ENCODE measurements around the gene RASSF3. TPM values are rescaled to one million over a fixed set of nuclear protein-coding genes. Genes with fewer than 3 reads are reported as not detected.

The RASSF3 gene
- total and polyA plus RNA-seq, 9 donors, result 18.2 to 64.5 (median 33.3) TPM

DNA sequence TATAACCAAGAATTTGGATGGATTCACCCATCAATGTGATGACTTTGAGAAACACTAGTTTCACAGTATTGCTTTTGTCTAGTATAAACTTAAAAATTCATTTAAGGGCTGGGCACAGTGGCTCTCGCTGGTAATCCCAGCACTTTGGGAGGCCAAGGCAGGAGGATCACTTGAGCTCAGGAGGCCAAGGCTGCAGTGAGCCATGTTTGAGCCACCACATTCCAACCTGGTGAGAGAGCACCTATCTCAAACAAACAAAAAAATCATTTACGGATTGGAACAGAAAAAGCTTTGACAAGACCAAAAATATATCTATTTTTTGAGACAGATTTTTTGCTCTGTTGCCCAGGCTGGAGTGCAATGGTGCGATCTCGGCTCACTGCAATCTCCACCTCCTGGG is 121.4 kb downstream of the RASSF3 start:
- TF ChIP-seq POLR2A (IDR thresholded peaks at IDR 0.05), result no peak
- TF ChIP-seq, protein P1, sequence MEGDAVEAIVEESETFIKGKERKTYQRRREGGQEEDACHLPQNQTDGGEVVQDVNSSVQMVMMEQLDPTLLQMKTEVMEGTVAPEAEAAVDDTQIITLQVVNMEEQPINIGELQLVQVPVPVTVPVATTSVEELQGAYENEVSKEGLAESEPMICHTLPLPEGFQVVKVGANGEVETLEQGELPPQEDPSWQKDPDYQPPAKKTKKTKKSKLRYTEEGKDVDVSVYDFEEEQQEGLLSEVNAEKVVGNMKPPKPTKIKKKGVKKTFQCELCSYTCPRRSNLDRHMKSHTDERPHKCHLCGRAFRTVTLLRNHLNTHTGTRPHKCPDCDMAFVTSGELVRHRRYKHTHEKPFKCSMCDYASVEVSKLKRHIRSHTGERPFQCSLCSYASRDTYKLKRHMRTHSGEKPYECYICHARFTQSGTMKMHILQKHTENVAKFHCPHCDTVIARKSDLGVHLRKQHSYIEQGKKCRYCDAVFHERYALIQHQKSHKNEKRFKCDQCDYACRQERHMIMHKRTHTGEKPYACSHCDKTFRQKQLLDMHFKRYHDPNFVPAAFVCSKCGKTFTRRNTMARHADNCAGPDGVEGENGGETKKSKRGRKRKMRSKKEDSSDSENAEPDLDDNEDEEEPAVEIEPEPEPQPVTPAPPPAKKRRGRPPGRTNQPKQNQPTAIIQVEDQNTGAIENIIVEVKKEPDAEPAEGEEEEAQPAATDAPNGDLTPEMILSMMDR (IDR thresholded peaks at IDR 0.05), result no peak
- WGBS, 3 donors, result 83 to 91% (median 90%) methylated on average over 4 of the region's 4 CpGs
- H3K36me3 ChIP-seq, result no peaks in the 10 kb centered on the region

DNA sequence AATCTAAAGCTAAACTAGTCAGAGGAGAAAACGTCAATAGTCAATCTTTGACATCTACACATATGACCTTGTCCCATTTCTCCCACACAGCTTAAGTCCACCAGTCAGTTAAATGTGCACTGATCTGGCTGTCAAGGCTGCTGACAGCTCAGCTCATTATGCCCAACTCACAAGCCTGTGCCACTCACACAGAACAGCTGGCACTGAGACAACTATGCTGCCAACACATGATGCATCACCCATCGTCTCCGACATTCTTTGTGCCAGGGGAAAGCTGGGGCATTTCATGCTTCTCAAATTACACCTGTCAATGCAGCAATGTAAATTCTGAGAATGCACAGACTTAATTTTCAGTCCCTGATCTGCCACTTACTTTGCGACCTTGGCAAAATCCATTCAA is 123.6 kb downstream of the RASSF3 start:
- no peaks in the 10 kb centered on the region for H3K9me3 ChIP-seq
- 81 to 86% (median 83%) methylated on average over 4 of the region's 4 CpGs for WGBS, 3 donors
- no peaks in the 10 kb centered on the region for H3K27me3 ChIP-seq
- no peak overlapping the region for H3K4me3 ChIP-seq
- no peak for DNase-seq
- no peak overlapping the region for H3K27ac ChIP-seq
- intact Hi-C loops (cut with DNase I), result no loop called here
- TF ChIP-seq, protein P1 (IDR thresholded peaks at IDR 0.05), result no peak
- TF ChIP-seq POLR2A (IDR thresholded peaks at IDR 0.05) (no peak), EP300 (IDR thresholded peaks at IDR 0.05) (no peak)
- H3K4me1 ChIP-seq (ENCODE audit: insufficient read depth), result peaks cover 9% of the 10 kb centered on the region
- H3K36me3 ChIP-seq, result no peaks in the 10 kb centered on the region

More for the DNA sequence above, 121.4 kb downstream of the RASSF3 start:
- DNase-seq, result no peak
- Histone ChIP-seq H3K9me3 (no peaks in the 10 kb centered on the region), H3K4me3 (no peak overlapping the region), H3K4me1 (ENCODE audit: insufficient read depth) (peaks cover 3% of the 10 kb centered on the region), H3K27ac (no peak overlapping the region), H3K27me3 (no peaks in the 10 kb centered on the region)
- intact Hi-C loops (cut with DNase I), result no loop called here

DNA sequence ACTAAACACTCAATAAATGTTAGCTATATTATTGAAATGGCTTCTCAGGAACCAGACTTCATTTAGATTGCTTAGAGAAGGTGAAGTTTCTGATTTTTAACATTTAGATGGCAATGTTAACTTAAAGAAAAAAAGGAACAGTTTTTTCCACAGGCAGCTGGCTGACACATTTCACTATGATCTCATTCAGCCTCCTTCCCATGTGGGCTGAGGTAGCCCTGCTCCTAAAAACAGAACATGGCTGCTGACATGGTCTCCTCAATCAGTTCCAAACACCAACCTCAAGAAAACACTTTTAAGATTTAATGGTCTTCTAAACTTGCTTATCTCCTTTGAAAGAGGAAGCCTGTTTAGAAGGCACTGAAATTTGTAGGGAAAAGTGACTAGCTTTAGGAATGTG is 125.1 kb downstream of the RASSF3 start:
- H3K4me1 ChIP-seq (ENCODE audit: insufficient read depth), result peaks cover 12% of the 10 kb centered on the region
- H3K27ac ChIP-seq, result no peak overlapping the region
- no peaks in the 10 kb centered on the region for H3K36me3 ChIP-seq
- no peak for DNase-seq
- H3K27me3 ChIP-seq, result no peaks in the 10 kb centered on the region
- no peak for TF ChIP-seq EP300 (IDR thresholded peaks at IDR 0.05)
- TF ChIP-seq, protein P1 (IDR thresholded peaks at IDR 0.05), result no peak
- no peak for TF ChIP-seq POLR2A (IDR thresholded peaks at IDR 0.05)
- no peak overlapping the region for H3K4me3 ChIP-seq
- H3K9me3 ChIP-seq, result no peaks in the 10 kb centered on the region
- intact Hi-C loops (cut with DNase I), result no loop called here

DNA sequence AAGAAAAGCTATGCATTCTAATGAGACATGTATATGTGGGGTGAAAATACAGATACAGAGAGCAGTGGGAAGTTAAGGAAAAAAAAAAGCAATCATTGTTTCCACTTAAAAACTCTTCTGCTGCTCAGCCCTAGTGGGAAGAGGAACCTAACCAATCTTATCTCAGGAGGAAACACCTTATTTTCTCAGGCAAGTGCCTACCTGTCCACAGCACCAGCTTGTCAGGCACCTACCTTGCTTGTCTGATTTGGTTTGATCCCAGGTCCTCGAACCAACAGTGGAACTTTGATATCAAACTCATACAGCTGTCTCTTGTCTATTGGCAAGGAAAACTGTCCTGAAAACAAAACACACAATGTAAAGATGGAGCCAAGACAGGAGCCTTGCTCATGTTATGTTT is 126.5 kb downstream of the RASSF3 start:
- DNase-seq, result no peak

More for the DNA sequence above, 126.5 kb downstream of the RASSF3 start:
- Histone ChIP-seq H3K27me3 (no peaks in the 10 kb centered on the region), H3K4me1 (ENCODE audit: insufficient read depth) (peaks cover 11% of the 10 kb centered on the region), H3K4me3 (no peak overlapping the region), H3K36me3 (no peaks in the 10 kb centered on the region), H3K27ac (no peak overlapping the region), H3K9me3 (no peaks in the 10 kb centered on the region)
- WGBS, 3 donors, result 3 to 34% (median 24%) methylated on average over 1 of the region's 1 CpG
- TF ChIP-seq POLR2A (IDR thresholded peaks at IDR 0.05) (no peak), EP300 (IDR thresholded peaks at IDR 0.05) (no peak)
- TF ChIP-seq, protein P1 (IDR thresholded peaks at IDR 0.05), result no peak
- intact Hi-C loops (cut with DNase I), result no loop called here
